A673 (cell line): ENCODE results near the gene ZYG11A. TPM values are rescaled to one million over a fixed set of nuclear protein-coding genes. Genes with fewer than 3 reads are reported as not detected.

ENCODE experiments used
- BruUV-seq: library from RNA; stranded (reverse); fragments of 400-500 nt; replicated peaks from 2 replicates; lab custom pipeline; 2021; lab: Mats Ljungman, UMichigan
- CTCF ChIA-PET: fragments of 300-600 bp; sonication (Branson Sonifier 250); formaldehyde crosslinking; loops from one replicate; lab custom pipeline; 2022; ENCODE audit warnings: antibody characterized with exemption; lab: Charles Lee
- POLR2A ChIA-PET: fragments of 300-600 bp; sonication (Branson Sonifier 250); formaldehyde crosslinking; loops from one replicate; lab custom pipeline; 2022; ENCODE audit warnings: antibody characterized with exemption; ENCODE audit not compliant: low non-redundant PET; lab: Charles Lee
- DNase-seq: peaks from one replicate; pipeline ENCODE4 v3.0.0-alpha.2; 2015; ENCODE audit warnings: low spot score
- H3K27ac ChIP-seq: fragments of 200-600 bp; sonication (generic); 2 replicates; pipeline ENCODE4 v1.5.1; 2016; ENCODE audit warnings: mixed run types, low read depth, mild to moderate bottlenecking, mixed read lengths, antibody characterized with exemption, low read length; ENCODE audit not compliant: poor library complexity, severe bottlenecking
- H3K27me3 ChIP-seq: fragments of 200-600 bp; sonication (generic); replicated peaks from 2 replicates; pipeline ENCODE4 v1.6.1; 2017; ENCODE audit warnings: mixed run types, low read depth, mild to moderate bottlenecking, mixed read lengths, antibody characterized with exemption, low read length; ENCODE audit not compliant: insufficient read depth, poor library complexity
- H3K36me3 ChIP-seq: fragments of 200-600 bp; sonication (generic); 2 replicates; pipeline ENCODE4 v1.6.1; 2016; ENCODE audit warnings: mixed run types, mild to moderate bottlenecking, mixed read lengths, antibody characterized with exemption, low read length; ENCODE audit not compliant: insufficient read depth, poor library complexity, severe bottlenecking
- H3K4me1 ChIP-seq: fragments of 200-600 bp; sonication (generic); 2 replicates; pipeline ENCODE4 v1.6.1; 2017; ENCODE audit warnings: mixed run types, mild to moderate bottlenecking, mixed read lengths, antibody characterized with exemption, low read length; ENCODE audit not compliant: insufficient read depth, poor library complexity, severe bottlenecking
- H3K4me3 ChIP-seq: fragments of 200-600 bp; sonication (generic); 2 replicates; pipeline ENCODE4 v1.5.1; 2016; ENCODE audit warnings: low read depth, mixed run types, mild to moderate bottlenecking, mixed read lengths, low read length; ENCODE audit not compliant: poor library complexity, severe bottlenecking
- H3K9me3 ChIP-seq: fragments of 200-600 bp; sonication (generic); 2 replicates; pipeline ENCODE4 v1.6.1; 2016; ENCODE audit warnings: mixed run types, low read depth, mild to moderate bottlenecking, mixed read lengths, antibody characterized with exemption, low read length; ENCODE audit not compliant: poor library complexity, severe bottlenecking
- CTCF ChIP-seq: fragments of 300-800, 200-600 bp; sonication (generic); conservative IDR thresholded peaks from 2 replicates; pipeline ENCODE4 v1.5.1; 2017; ENCODE audit warnings: low read depth, mild to moderate bottlenecking, antibody characterized with exemption, low read length, moderate library complexity, mixed read lengths
- EZH2 ChIP-seq: fragments of 200-600 bp; sonication (generic); IDR thresholded peaks from 2 replicates; pipeline ENCODE4 v1.6.1; 2017; ENCODE audit warnings: borderline replicate concordance, low read depth, mild to moderate bottlenecking, mixed read lengths, antibody characterized with exemption, low read length; ENCODE audit not compliant: poor library complexity, severe bottlenecking
- intact Hi-C: fragments of 100-400 bp; cut with micrococcal nuclease; formaldehyde crosslinking; loops from one replicate; pipeline ENCODE4 v1.10.0; 2022; ENCODE audit not compliant: unreplicated experiment
- total RNA-seq: library from RNA; stranded (reverse); gene quantifications from 2 replicates; pipeline ENCODE4 v1.2.3, GENCODE V29; 2021

The ZYG11A gene
- total RNA-seq, 1 experiment from 2014 or later, result 0.17 TPM

- no peak overlapping the region for H3K4me3 ChIP-seq
- no peaks in the 10 kb centered on the region for H3K36me3 ChIP-seq
- no peak for DNase-seq
- POLR2A ChIA-PET, result no interaction called here
- peak overlapping the region; percentile 71 for H3K27ac ChIP-seq
- intact Hi-C loops, result no loop called here
- peaks cover 15% of the 10 kb centered on the region for H3K4me1 ChIP-seq
- CTCF ChIA-PET, result interaction anchor here (0.6 kb wide), 2 partner anchors 9 to 44 kb away, joined by 3 to 9 read pairs; no protein-coding TSS in a partner anchor
- no TSS peak for BruUV-seq
- no peaks in the 10 kb centered on the region for H3K27me3 ChIP-seq
- no peak for TF ChIP-seq CTCF
- no peak for TF ChIP-seq EZH2
- H3K9me3 ChIP-seq, result no peaks in the 10 kb centered on the region
Measured at GRCh38 chr1:52915855-52916220, 73.3 kb downstream of the ZYG11A start.

GRCh38 chr1:52916241-52916975 lies 73.8 kb downstream of the ZYG11A start:
- peaks cover 15% of the 10 kb centered on the region for H3K4me1 ChIP-seq
- BruUV-seq, result TSS peak; percentile 8
- H3K27ac ChIP-seq, result peak overlapping the region; percentile 71
- TF ChIP-seq EZH2, result no peak
- TF ChIP-seq CTCF, result no peak
- no peaks in the 10 kb centered on the region for H3K27me3 ChIP-seq
- POLR2A ChIA-PET, result no interaction called here
- H3K4me3 ChIP-seq, result no peak overlapping the region
- CTCF ChIA-PET, result no interaction called here
- H3K36me3 ChIP-seq, result no peaks in the 10 kb centered on the region
- H3K9me3 ChIP-seq, result no peaks in the 10 kb centered on the region
- intact Hi-C loops, result no loop called here
- no peak for DNase-seq

- ChIA-PET CTCF (no interaction called here), POLR2A (interaction anchor here (0.6 to 0.7 kb wide), 2 partner anchors 22 to 37 kb away, joined by 3 to 6 read pairs; no protein-coding TSS in a partner anchor)
Measured at GRCh38 chr1:52917156-52917555, 74.6 kb downstream of the ZYG11A start.

More at GRCh38 chr1:52917156-52917555, 74.6 kb downstream of the ZYG11A start:
- no TSS peak for BruUV-seq
- no peaks in the 10 kb centered on the region for H3K36me3 ChIP-seq
- TF ChIP-seq CTCF, result no peak
- H3K4me1 ChIP-seq, result peaks cover 15% of the 10 kb centered on the region
- intact Hi-C loops, result no loop called here
- no peak overlapping the region for H3K4me3 ChIP-seq
- no peaks in the 10 kb centered on the region for H3K27me3 ChIP-seq
- H3K9me3 ChIP-seq, result no peaks in the 10 kb centered on the region
- peak overlapping the region; percentile 71 for H3K27ac ChIP-seq
- DNase-seq, result peak; percentile 79
